Measurements from ENCODE around the gene PDE8A. TPM values are rescaled to one million over a fixed set of nuclear protein-coding genes. Genes with fewer than 3 reads are reported as not detected.
"Not testable (repeated sequence)": the region's sequence is repeated elsewhere in the genome, so short reads cannot be mapped to it uniquely, and the experiment has no call there.

Gene PDE8A
- total RNA-seq, 1 donor from 2014 or later: 71.4 TPM

GRCh38 chr15:85142312-85142711 is 160.7 kb downstream of the PDE8A start:
- ATAC-seq (no peak), DNase-seq (ENCODE audit: low spot score) (no peak)
- intact Hi-C loops (cut with DNase I): no loop called here

DNA sequence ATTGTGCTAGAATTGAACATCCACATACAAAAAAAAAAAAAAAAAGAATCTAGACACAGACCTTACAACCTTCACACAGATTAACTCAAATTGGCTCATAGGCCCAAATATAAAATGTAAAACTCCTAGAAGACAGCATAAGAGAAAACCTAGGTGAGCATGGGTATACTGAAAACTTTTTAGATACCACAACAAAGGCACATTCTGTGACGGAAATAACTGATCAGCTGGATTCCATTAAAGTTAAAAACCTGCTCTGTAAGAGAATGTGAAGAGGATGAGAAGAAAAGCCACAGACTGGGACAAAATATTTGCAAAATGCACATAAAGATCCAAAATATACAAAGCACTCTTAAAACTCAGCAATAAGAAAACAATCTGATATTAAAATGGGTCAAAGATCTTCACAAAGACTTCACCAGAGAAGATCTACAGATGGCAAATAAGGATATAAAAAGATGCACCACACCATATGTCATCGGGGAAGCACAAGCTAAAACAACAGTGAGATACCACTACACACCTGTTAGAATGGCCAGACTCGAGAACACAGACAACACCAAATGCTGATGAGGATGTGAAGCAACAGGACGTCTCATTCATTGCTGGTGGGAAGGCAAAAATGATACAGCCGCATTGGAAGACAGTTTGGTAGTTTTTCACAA is 167.9 kb downstream of the PDE8A start:
- DNase-seq (ENCODE audit: low spot score) (no peak), ATAC-seq (no peak)
- intact Hi-C loops (cut with DNase I): no loop called here

GRCh38 chr15:85150130-85150480 is 168.4 kb downstream of the PDE8A start:
- no peak for ATAC-seq
- intact Hi-C loops (cut with DNase I): no loop called here
- no peak for DNase-seq (ENCODE audit: low spot score)

GRCh38 chr15:85151145-85151544 is 169.5 kb downstream of the PDE8A start:
- DNase-seq (ENCODE audit: low spot score): no peak
- no peak for ATAC-seq
- intact Hi-C loops (cut with DNase I): no loop called here

DNA sequence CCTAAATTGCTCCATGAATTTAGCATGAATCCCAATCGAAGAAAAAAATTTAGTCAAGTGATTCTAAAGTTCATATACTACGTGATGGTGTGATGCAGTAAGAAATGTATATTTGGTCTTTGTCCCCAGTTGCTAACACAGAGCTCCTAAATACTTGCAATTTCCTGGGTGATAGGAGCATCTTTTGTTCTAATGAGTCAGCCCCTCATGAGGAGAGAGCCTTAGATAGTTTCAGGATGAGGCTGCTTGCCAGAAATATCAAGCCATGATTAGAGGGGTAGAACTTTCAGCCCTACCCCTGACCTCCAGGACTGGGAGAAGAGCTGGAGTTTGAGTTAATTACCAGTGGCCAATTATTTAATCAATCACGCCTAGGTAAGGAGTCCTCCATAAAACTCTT is 170.2 kb downstream of the PDE8A start:
- no peak for ATAC-seq
- no peak for DNase-seq (ENCODE audit: low spot score)
- intact Hi-C loops (cut with DNase I): no loop called here

GRCh38 chr15:85154061-85154460 is 172.4 kb downstream of the PDE8A start:
- DNase-seq (ENCODE audit: low spot score): no peak
- intact Hi-C loops (cut with DNase I): no loop called here
- ATAC-seq: no peak

GRCh38 chr15:85155360-85155759 is 173.7 kb downstream of the PDE8A start:
- intact Hi-C loops (cut with DNase I): loop anchor here (5.0 kb wide), 1 partner anchor 143 kb away; no protein-coding TSS in a partner anchor
- DNase-seq (ENCODE audit: low spot score) (no peak), ATAC-seq (no peak)

- DNase-seq (ENCODE audit: low spot score) (no peak), ATAC-seq (no peak)
- intact Hi-C loops (cut with DNase I): loop anchor here (5.0 kb wide), 1 partner anchor 144 kb away; no protein-coding TSS in a partner anchor
Observed at GRCh38 chr15:85155857-85156256, 174.2 kb downstream of the PDE8A start.

GRCh38 chr15:85157344-85157743 is 175.7 kb downstream of the PDE8A start:
- intact Hi-C loops (cut with DNase I): loop anchor here (5.0 kb wide), 1 partner anchor 145 kb away; no protein-coding TSS in a partner anchor
- no peak for DNase-seq (ENCODE audit: low spot score)
- ATAC-seq: no peak

- intact Hi-C loops (cut with DNase I): no loop called here
- DNase-seq (ENCODE audit: low spot score) (no peak), ATAC-seq (no peak)
Observed at GRCh38 chr15:85162237-85162636, 180.6 kb downstream of the PDE8A start.

DNA sequence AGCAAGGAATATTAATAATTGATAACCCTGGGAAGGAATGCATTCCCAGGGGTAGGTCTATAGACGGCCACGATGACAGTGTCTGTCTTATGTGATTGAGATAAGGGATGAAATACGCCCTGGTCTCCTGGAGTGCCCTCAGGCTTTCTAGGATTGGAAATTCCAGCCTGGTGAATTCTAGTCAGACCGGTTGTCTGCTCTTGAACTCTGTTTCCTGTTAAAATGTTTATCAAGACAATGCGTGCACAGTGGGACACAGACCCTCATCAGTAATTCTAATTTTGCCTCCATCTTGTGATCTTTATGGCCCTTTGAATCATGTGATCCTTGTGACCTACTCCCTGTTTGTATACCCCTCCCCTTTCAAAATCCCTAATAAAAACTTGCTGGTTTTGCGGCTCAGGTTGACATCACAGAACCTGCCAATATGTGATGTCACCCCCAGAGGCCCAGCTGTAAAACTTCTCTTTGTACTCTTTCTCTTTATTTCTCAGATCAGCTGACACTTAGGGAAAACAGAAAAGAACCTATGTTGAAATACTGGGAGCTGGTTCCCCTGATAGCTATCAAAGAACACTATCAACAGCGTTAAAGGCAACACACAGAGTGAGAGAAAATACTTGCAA is 183.3 kb downstream of the PDE8A start:
- intact Hi-C loops (cut with DNase I): no loop called here
- no peak for DNase-seq (ENCODE audit: low spot score)
- no peak for ATAC-seq

DNA sequence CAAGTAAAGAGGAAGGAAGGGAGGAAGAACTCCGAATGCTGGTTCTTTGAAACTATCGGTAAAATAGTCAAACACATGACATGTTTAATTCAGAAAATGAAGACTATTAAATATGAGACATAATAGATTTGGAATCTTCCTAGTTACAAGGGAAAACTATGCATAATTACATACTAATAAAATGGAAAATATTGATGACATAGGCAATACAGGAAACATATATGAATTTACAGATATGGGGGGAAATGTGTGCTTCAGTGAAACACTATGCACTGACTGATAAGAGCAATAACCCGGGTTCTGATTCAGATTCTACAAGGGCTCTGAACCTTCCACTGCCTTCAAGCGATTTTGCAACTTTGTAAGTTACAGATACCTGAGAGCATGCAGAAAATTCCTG is 185.9 kb downstream of the PDE8A start:
- no peak for ATAC-seq
- intact Hi-C loops (cut with DNase I): no loop called here
- no peak for DNase-seq (ENCODE audit: low spot score)

DNA sequence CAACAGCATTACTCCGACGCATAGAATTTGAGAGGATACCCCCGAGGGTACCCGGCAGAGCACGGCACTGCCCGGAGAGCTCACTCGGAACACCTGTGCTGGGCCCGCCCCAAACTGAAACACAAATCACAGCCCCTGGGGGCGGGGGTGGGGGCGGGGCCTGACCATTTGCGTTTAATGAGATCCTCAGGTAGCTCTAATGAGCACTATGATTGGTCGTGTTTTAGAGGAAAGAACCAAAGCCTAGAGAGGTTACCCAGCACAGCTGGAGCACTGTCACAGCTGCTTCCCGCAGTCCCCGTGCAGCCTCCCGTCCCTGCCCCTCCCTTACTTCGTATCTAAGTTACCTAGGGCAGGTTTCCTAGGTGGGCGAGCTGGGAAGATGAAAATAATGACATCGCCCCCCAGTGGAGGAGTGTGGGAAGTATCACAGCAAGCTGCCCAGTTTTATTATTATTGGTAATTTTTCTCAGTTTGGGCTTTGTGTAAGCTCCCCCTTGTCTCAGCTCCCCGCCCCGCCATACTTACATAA is 187.1 kb downstream of the PDE8A start:
- DNase-seq (ENCODE audit: low spot score): no peak
- ATAC-seq: no peak
- intact Hi-C loops (cut with DNase I): no loop called here

DNA sequence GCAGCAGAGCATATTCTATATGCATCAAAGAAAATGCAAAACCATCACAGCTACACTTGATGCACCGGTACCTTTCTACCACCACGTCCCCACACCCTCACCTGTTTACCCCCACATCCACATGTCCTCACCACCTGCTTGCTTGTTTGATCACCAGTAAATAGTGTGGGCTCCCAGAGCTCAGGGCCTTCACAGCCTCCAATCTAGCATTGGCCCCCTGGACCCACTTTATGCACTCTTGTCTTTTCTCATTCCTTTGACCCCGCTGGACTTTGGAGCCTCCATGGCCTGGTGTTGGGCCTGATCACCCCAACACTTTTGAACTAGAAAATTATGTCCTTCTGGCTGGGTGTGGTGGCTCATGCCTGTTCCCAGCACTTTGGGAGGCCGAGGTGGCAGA is 190.1 kb downstream of the PDE8A start:
- intact Hi-C loops (cut with DNase I): no loop called here
- DNase-seq (ENCODE audit: low spot score): no peak
- ATAC-seq: no peak

- ATAC-seq (no peak), DNase-seq (ENCODE audit: low spot score) (no peak)
- intact Hi-C loops (cut with DNase I): no loop called here
Observed at GRCh38 chr15:85172846-85173490, 191.3 kb downstream of the PDE8A start.

DNA sequence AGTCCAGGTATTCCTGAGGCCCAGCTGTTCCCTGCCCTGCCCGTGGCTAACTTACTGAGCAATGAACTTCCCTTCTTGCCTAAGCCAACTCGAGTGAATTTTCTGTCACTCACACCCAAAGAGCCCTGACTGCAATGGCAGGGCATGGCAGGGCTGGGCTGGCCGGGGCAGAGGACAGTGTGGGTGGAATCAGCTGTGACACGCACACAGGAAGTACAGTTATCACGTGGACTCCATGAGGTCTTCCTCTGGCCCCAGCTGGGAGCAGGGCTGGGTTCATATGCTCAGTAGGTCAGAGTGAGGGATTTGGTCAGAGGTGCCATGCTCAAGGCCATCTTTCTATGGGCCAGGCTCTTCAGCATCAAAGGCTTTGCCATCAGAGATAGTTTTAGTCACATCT is 192.0 kb downstream of the PDE8A start:
- DNase-seq (ENCODE audit: low spot score); ATAC-seq; intact Hi-C loops (cut with DNase I): not testable (repeated sequence)

- ATAC-seq (no peak), DNase-seq (ENCODE audit: low spot score) (no peak)
- intact Hi-C loops (cut with DNase I): no loop called here
Observed at GRCh38 chr15:85174521-85174920, 192.9 kb downstream of the PDE8A start.

GRCh38 chr15:85177042-85177515 is 195.4 kb downstream of the PDE8A start:
- intact Hi-C loops (cut with DNase I); ATAC-seq; DNase-seq (ENCODE audit: low spot score): not testable (repeated sequence)

GRCh38 chr15:85178308-85178707 is 196.7 kb downstream of the PDE8A start:
- no peak for ATAC-seq
- intact Hi-C loops (cut with DNase I): no loop called here

DNA sequence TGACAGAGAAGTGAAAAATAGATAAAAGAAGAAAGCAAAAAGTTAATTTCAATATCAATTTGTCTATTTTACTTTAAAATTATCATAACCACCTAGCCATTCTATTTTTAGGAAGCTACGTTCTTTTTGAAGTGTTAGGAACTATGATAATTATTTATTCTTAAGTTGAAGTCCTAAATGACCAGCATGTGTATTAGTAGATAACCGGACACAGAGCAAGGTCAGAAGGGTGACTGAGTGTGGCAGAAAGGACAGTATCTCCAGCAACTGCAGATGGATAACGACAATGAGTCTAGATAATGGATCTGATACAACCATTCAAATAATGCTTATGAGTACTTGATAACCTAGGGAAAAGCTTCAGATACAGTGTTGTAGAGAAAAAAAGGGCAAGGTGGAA is 198.0 kb downstream of the PDE8A start:
- ATAC-seq (no peak), DNase-seq (ENCODE audit: low spot score) (no peak)
- intact Hi-C loops (cut with DNase I): no loop called here

More at GRCh38 chr15:85178308-85178707, 196.7 kb downstream of the PDE8A start:
- DNase-seq (ENCODE audit: low spot score): no peak

All from sciatic nerve (tissue), 2 donors.